ENCODE data around the gene DENND1C.
A peak's percentile ranks its signal among the peaks of the same experiment; 100 is the strongest.
"Not testable (repeated sequence)": the region's sequence is repeated elsewhere in the genome, so short reads cannot be mapped to it uniquely, and the experiment has no call there.

DENND1C gene

DNA sequence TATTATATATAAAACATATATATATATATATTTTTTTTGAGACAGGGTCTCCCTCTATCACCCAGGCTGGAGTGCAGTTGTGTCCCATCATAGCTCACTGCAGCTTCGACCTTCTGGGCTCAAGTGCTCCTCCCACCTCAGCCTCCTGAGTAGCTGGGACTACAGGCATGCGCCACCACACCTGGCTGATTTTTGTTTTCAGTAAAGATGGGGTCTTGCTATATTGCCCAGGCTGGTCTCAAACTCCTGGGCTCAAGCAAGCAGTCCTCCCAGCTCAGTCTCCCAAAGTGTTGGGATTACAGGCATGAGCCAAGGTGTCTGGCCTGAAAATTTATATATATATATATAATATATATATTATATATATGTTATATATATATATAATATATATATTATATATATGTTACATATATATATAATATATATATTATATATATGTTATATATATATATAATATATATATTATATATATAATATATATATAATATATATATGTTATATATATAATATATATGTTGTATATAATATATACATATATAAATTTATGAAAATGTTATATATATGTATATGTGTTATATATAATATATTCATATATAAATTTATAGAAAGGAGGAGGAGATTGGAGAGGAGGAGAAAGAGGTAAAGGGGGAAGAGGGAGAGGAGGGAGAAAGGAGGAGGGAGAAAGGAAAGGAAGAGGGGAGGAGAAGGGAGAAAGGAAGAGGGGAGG, 52.7 kb downstream of the DENND1C start:
- not testable (repeated sequence) for H3K9me3 Mint-ChIP-seq; H3K27ac Mint-ChIP-seq (ENCODE audit: low read depth); H3K36me3 Mint-ChIP-seq (ENCODE audit: insufficient read depth); ATAC-seq (replicated peaks; ENCODE audit: extremely low read depth, poor library complexity, severe bottlenecking); H3K27me3 Mint-ChIP-seq; DNase-seq (ENCODE audit: low spot score in 2 of 2); H3K4me3 Mint-ChIP-seq
- H3K4me1 Mint-ChIP-seq = peaks cover 23% of the 10 kb centered on the region

DNA sequence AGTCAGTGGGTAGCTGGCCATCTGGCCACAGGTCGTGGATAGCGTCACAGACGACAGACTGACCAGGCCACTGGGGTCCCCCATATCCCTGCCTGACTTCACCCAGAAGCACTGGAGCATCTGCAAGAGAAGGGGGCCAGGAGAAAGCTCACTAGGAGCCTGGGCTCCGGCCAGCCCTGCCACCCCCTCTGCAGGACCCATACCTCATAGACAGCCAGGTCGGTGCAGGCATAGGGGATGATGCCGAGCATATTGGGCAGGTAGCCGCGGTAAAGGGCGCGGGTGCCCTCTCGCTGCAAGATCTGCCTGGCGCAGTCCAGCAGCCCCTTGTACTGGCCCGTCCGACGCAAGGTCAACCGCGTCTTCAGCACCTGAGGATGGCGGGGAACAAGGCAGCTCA, 54.5 kb downstream of the DENND1C start:
- Mint-ChIP-seq H3K4me3 (no peak overlapping the region), H3K27ac (ENCODE audit: low read depth) (no peak overlapping the region), H3K27me3 (no peaks in the 10 kb centered on the region), H3K9me3 (no peaks in the 10 kb centered on the region), H3K4me1 (peaks cover 40% of the 10 kb centered on the region), H3K36me3 (ENCODE audit: insufficient read depth) (peaks cover 10% of the 10 kb centered on the region)
- no peak for DNase-seq (ENCODE audit: low spot score in 2 of 2)
- no peak for ATAC-seq (replicated peaks; ENCODE audit: extremely low read depth, poor library complexity, severe bottlenecking)

DNA sequence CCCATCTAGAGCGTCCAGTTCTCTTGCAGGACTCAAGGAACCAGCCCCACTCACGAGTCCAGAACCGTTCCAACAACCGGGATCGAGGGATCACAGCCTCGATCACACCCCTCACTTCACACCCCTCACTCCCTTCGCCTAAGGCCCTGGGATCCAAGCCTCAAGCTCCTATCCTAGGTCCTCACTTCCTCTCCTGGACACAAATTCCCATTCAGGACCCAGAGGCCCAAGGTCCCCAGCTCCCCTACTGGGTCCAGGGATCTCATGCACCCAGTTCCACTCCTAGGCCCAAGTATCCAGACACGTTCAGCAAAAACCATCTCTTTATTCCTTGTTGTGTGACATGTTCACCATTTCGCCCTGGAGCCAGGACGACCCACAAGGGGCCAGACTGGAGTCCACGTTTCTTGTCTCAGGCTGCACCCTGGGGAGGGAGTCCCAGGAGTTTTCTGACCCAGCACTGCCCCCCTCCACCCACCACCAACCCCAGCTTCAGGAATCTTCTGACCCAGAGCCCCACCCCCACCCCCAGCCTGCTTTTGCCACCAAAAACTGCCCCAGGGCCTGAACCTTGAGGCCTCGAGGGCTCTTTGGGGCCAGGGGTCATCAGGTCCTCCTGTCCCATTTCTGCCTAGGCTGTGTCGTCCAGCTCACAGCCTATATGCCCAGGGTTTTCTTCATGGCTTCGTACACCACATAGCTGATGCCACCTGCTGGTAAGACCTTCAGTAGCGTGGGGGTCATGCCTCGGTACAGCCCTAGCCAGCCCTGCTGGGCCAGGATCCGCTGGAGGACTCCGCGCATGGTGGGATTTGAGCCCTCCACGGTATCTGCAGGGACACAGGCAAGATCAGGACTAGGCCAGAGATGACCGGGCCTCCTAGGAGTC, 55.6 kb downstream of the DENND1C start:
- H3K9me3 Mint-ChIP-seq = no peaks in the 10 kb centered on the region
- peak overlapping the region; percentile 72 for H3K27ac Mint-ChIP-seq (ENCODE audit: low read depth)
- peaks cover 13% of the 10 kb centered on the region for H3K36me3 Mint-ChIP-seq (ENCODE audit: insufficient read depth)
- no peaks in the 10 kb centered on the region for H3K27me3 Mint-ChIP-seq
- no peak for DNase-seq (ENCODE audit: low spot score in 2 of 2)
- H3K4me3 Mint-ChIP-seq = peak overlapping the region; percentile 69
- H3K4me1 Mint-ChIP-seq = peaks cover 42% of the 10 kb centered on the region
- ATAC-seq (replicated peaks; ENCODE audit: extremely low read depth, poor library complexity, severe bottlenecking) = no peak

DNA sequence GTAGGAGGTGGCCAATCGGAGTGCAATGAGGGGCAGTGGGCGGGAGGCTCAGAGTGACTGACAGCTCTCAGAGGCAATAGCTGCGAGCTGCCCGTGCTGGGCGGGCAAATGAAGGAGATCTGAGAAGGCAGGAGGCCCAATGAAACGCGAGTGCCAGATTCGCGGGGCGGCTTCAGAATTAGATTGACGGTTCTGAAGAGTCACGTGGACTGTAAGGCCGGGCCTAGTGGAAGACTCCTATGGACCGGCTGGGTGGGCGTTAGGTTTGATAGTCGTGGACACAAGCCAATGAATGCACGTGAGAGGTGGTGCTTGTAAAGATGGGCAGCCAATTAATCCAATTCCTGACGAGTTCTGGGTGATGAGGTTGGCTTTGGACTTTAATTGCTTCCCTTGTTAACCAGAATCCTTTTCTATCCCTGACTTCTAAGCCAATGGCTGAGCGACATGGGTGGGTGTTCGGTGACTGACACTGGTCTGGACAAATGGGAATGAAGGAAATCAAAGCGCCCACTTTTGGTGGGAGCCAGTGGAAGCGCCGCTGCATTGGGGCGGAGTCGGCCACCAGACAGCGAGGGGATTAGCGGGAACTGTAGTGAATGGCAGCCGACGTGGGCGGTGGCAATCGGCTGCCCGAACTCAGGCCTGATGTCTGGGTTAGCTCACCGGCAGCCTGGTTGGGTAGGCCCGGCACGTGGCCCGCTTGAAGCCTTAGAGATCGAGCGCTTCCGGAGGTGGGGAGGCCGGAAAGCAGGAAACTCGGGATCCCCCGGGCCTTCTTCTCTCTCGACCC, 56.5 kb downstream of the DENND1C start:
- peaks cover 37% of the 10 kb centered on the region for H3K4me1 Mint-ChIP-seq
- peak overlapping the region; percentile 69 for H3K4me3 Mint-ChIP-seq
- no peaks in the 10 kb centered on the region for H3K27me3 Mint-ChIP-seq
- H3K36me3 Mint-ChIP-seq (ENCODE audit: insufficient read depth) = peaks cover 15% of the 10 kb centered on the region
- DNase-seq (ENCODE audit: low spot score in 2 of 2) = peak; percentile 92 to 100
- peak; percentile 91 for ATAC-seq (replicated peaks; ENCODE audit: extremely low read depth, poor library complexity, severe bottlenecking)
- peak overlapping the region; percentile 72 for H3K27ac Mint-ChIP-seq (ENCODE audit: low read depth)
- no peaks in the 10 kb centered on the region for H3K9me3 Mint-ChIP-seq

DNA sequence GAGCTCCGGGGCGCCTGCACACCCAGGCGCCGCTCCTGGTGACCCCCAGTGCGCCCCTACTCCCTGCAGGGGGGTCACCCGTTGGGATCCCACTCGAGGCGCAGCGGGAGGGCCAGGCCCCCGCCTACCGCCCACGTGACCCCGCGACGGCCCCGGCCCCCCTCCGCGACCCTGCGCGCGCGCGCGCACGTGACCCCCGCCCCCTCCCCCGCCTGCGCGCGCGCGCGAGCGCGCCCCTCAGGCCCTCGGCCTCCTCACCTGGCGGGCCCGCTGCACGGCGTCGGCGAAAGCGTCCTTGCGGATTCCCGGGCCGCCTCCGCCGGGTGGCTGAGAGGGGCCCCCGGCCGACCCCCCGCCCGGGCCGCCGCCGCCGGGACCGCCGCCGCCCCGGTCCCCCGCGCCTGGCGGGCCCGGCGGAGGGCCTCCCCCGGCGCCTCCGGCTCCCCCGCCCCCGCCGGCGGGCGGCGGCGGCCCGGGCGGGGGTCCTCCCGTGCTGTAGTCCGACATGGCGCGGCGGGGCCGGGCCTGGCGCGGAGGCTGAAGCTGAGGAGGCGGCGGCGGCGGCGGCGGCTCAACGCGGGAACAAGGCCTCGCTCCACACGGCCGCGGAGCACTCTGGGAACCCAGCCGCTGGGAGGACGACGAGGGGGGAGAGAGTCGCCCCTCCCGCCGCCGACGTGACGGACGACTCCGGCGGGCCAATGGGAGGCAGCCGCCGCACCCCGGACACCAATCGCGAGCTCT, 57.2 kb downstream of the DENND1C start, which contains the start of gene KHSRP:
Gene KHSRP, minus strand, starts transcription at position 617 of the 744 bp plus-strand sequence. Its CDS starts 110 bp downstream, at position 507.
- no peaks in the 10 kb centered on the region for H3K27me3 Mint-ChIP-seq
- H3K36me3 Mint-ChIP-seq (ENCODE audit: insufficient read depth) = peaks cover 17% of the 10 kb centered on the region
- H3K4me3 Mint-ChIP-seq = peak within 1 kb of the TSS; percentile 78
- no peak for DNase-seq (ENCODE audit: low spot score in 2 of 2)
- H3K27ac Mint-ChIP-seq (ENCODE audit: low read depth) = peak within 1 kb of the TSS; percentile 72
- H3K4me1 Mint-ChIP-seq = peaks cover 37% of the 10 kb centered on the region
- no peak for ATAC-seq (replicated peaks; ENCODE audit: extremely low read depth, poor library complexity, severe bottlenecking)
- H3K9me3 Mint-ChIP-seq = no peaks in the 10 kb centered on the region

DNA sequence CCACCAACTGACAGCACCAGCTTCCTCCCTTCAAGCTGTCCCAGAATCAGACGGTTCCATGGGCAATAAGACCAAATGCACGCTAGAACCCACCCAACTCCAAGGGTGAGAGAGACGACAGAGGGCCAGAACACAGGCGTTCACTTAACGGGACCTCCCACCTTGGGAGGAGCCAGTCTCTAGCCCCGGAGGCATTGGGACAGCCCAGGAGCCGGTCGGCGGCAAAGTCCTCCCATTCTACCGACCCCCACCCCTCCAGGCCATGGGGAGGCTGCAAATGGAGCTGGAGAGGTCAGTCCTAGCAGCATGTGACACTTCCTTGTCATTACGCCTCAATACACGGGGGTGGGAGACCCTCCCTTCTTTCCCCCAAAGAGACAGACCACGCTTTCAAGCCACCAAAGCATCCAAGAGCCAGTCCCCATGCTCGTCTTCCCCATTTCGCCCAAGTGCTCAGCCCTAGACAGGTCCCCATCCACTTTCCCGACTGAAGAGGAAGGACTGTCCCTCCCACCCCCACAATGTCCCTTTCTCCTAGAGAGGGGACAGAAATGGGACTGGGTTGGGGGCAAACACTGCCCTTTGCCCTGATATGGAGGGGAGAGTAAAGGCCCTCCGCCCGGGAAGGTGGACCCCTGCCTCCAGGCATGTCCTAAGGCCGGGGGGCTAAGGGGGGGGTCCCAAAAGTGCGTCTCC, 57.9 kb downstream of the DENND1C start:
- no peaks in the 10 kb centered on the region for H3K27me3 Mint-ChIP-seq
- peaks cover 18% of the 10 kb centered on the region for H3K36me3 Mint-ChIP-seq (ENCODE audit: insufficient read depth)
- H3K27ac Mint-ChIP-seq (ENCODE audit: low read depth) = peak overlapping the region; percentile 48
- ATAC-seq (replicated peaks; ENCODE audit: extremely low read depth, poor library complexity, severe bottlenecking) (no peak), DNase-seq (ENCODE audit: low spot score in 2 of 2) (no peak)
- H3K4me1 Mint-ChIP-seq = peaks cover 37% of the 10 kb centered on the region
- peak overlapping the region; percentile 78 for H3K4me3 Mint-ChIP-seq
- H3K9me3 Mint-ChIP-seq = no peaks in the 10 kb centered on the region

DNA sequence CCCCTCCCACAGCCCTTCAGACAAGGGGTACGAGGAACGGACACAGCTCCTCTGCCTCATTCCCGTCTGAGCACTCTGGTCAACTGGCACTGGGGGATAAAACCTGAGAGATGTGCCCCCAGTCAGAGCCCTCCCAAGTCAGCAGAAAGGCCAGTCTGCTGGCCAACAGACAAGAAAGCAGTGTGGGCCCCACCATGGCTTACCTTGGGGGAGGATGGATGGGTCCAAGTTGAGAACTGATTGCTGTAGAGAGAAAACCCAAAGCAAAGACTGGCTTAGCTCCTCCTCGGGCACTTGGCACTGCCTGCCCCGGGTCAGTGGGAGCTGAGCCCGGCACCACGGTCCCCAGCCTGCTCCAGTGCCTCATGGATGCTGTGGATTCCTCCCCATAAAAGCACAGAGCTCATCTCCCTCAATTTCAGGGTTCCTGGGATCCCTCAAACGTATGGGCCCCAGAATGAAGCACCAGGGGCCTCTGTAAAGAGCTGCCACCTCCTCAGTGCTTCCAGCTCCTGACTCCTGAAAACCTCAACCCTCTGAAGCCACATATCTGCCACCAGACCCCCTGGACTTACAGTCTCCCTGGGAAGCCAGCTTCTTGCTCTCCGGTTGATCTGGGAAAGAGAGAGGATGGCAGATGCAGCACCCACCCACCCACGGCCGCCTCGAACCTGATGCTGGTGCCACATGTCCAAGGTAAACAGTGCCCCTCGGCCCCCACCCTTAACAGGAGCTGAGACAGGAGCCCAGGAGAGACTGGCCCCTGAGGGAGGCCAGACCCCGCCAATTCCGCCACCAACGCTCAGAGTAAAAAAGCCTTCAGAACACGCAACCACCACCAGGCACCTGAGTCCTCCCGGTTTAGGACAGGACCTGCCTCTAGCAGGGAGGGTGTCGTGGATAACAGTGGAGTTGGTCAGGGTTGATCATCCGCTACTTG, 60.2 kb downstream of the DENND1C start:
- Mint-ChIP-seq H3K9me3 (no peaks in the 10 kb centered on the region), H3K27me3 (no peaks in the 10 kb centered on the region), H3K36me3 (ENCODE audit: insufficient read depth) (peaks cover 27% of the 10 kb centered on the region), H3K27ac (ENCODE audit: low read depth) (no peak overlapping the region), H3K4me3 (no peak overlapping the region), H3K4me1 (peaks cover 37% of the 10 kb centered on the region)
- ATAC-seq (replicated peaks; ENCODE audit: extremely low read depth, poor library complexity, severe bottlenecking) (no peak), DNase-seq (ENCODE audit: low spot score in 2 of 2) (no peak)

DNA sequence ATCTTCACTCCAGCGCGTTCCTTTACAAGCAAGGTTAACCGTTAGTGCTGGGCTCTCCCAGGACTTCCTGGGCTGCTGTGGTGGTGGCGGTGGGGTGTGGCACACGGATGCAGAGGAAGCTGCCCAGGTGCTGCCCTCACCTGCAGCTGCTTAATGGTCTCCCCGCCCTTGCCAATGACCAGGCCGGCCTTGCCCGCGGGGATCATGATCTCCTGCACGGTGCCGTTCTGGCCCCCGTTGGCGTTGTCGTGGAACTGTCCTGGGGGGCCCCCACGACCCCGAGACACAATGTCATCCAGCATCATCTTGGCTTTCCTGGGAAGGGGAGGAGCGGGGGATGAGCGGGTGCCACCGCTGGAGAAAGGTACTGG, 63.0 kb downstream of the DENND1C start:
- H3K27ac Mint-ChIP-seq (ENCODE audit: low read depth) = no peak overlapping the region
- ATAC-seq (replicated peaks; ENCODE audit: extremely low read depth, poor library complexity, severe bottlenecking) = no peak
- no peaks in the 10 kb centered on the region for H3K9me3 Mint-ChIP-seq
- no peak overlapping the region for H3K4me3 Mint-ChIP-seq
- peaks cover 38% of the 10 kb centered on the region for H3K36me3 Mint-ChIP-seq (ENCODE audit: insufficient read depth)
- no peaks in the 10 kb centered on the region for H3K27me3 Mint-ChIP-seq
- DNase-seq (ENCODE audit: low spot score in 2 of 2) = no peak
- H3K4me1 Mint-ChIP-seq = peaks cover 22% of the 10 kb centered on the region

DNA sequence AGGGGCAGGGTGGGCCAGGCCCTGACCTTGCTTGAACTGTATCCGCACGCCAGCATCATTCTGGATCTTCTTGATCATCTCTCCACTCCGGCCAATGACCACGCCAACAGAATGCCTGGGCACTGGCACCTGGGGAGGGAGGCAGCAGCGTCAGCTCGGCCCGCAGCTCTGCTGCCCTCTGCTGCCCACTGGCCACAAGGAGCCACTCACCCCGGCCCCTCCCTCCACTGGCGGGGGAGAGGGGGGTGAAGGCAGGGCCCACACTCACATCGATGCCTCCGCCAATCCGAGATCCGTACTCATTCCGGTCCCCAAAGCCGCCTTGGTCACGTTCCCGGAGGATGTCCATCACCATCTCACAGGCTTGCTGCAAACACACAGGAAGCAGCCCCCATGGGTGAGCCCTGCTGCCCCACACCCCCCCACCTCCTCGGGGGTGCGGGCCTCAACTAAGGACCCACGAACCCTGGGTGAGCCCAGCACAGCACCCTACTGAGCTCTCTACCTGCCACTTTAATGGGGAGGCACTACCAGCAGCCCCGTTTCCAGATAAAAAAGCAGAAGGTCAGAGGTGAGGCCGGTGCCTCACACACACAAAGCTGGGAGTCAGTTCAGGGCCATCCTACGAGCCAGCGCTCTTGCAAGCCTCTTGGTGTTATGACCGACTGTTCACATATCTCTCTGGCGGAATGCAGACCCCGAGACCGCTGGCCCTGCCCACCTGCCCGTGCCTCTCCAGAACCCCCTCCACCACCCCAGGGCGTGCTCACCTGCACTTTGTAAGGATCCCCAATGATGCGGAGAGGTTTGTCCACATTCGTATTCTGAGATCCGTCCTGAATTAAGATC, 63.6 kb downstream of the DENND1C start:
- peaks cover 16% of the 10 kb centered on the region for H3K4me1 Mint-ChIP-seq
- H3K4me3 Mint-ChIP-seq = no peak overlapping the region
- peaks cover 38% of the 10 kb centered on the region for H3K36me3 Mint-ChIP-seq (ENCODE audit: insufficient read depth)
- H3K27ac Mint-ChIP-seq (ENCODE audit: low read depth) = no peak overlapping the region
- ATAC-seq (replicated peaks; ENCODE audit: extremely low read depth, poor library complexity, severe bottlenecking) (no peak), DNase-seq (ENCODE audit: low spot score in 2 of 2) (no peak)
- H3K27me3 Mint-ChIP-seq = no peaks in the 10 kb centered on the region
- H3K9me3 Mint-ChIP-seq = no peaks in the 10 kb centered on the region
